Heart right ventricle (tissue), 16 donors: ENCODE measurements around the gene NME2. TPM values are rescaled to one million over a fixed set of nuclear protein-coding genes. Genes with fewer than 3 reads are reported as not detected.

Source experiments
- ATAC-seq, 8 donors: fragments of 200-7000 bp; cut with Tn5 transposase; one replicate each; pipeline ENCODE4 v1.9.1; 2020; ENCODE audit warnings: mild to moderate bottlenecking in 8 of 8, moderate library complexity in 8 of 8, moderate number of reproducible peaks in 1 of 8
- DNase-seq, 2 donors: peaks; one replicate each; pipeline ENCODE4 v3.0.0-alpha.2; 2020
- H3K27ac ChIP-seq, 10 donors: fragments of 200-600 bp; sonication (generic) in 2 of 10; one replicate each; pipeline versions ENCODE4 v1.5.0 to v1.8.0; 2020 to 2022; ENCODE audit warnings: mild to moderate bottlenecking in 3 of 10
- H3K27me3 ChIP-seq, 7 donors: fragments of 200-600 bp; one replicate each; pipeline ENCODE4 v1.8.0; 2021 to 2022; ENCODE audit warnings: mild to moderate bottlenecking in 2 of 7
- H3K36me3 ChIP-seq, 9 donors: fragments of 200-600 bp; sonication (generic) in 1 of 9; one replicate each; pipeline versions ENCODE4 v1.5.0 to v1.8.0; 2020 to 2022; ENCODE audit warnings: mild to moderate bottlenecking in 2 of 9
- H3K4me1 ChIP-seq, 9 donors: fragments of 200-600 bp; sonication (generic) in 1 of 9; one replicate each; pipeline versions ENCODE4 v1.5.0 to v1.8.0; 2020 to 2022; ENCODE audit warnings: mild to moderate bottlenecking in 4 of 9
- H3K4me3 ChIP-seq, 10 donors: fragments of 200-600 bp; sonication (generic) in 2 of 10; one replicate each; pipeline versions ENCODE4 v1.5.0 to v1.8.0; 2020 to 2022; ENCODE audit warnings: mild to moderate bottlenecking in 7 of 10, moderate library complexity in 2 of 10
- H3K9me3 ChIP-seq, 11 donors: fragments of 200-600 bp in 10 of 11; sonication (generic) in 2 of 11; one replicate each; pipeline versions ENCODE4 v1.5.0 to v1.8.0; 2013 to 2022; ENCODE audit warnings: mild to moderate bottlenecking in 2 of 11, control low read depth in 1 of 11, moderate library complexity in 1 of 11
- CTCF ChIP-seq, 9 donors: fragments of 200-600 bp; sonication (generic) in 2 of 9; IDR thresholded peaks; one replicate each; pipeline versions ENCODE4 v1.5.0 to v1.8.0; 2021 to 2022; ENCODE audit warnings: antibody characterized with exemption in 9 of 9, mild to moderate bottlenecking in 5 of 9, moderate library complexity in 1 of 9
- WGBS, 2 donors: extraction: QIAGEN DNeasy Blood & Tissue Kit; methylation state at CpG; one replicate each; pipeline ENCODE4 v1.1.7; 2013; ENCODE audit warnings: inconsistent platforms in 1 of 2; 5-methylcytosine and 5-hydroxymethylcytosine counted together
- intact Hi-C, 10 donors: fragments of 100-400 bp; cut with DNase I; formaldehyde crosslinking; loops; one replicate each; pipeline versions ENCODE4 v1.11.1 to v1.14.2; 2022
- polyA plus RNA-seq, 2 donors: library from polyadenylated mRNA; stranded (reverse); fragments of 200-250 nt; gene quantifications; one replicate each; pipeline ENCODE4 v1.2.3, GENCODE V29; 2013
- total RNA-seq, 10 donors: library from RNA; stranded (reverse); fragmentation: NEBNext Ultra II Directional in 3 of 10; extraction: Animal tissue kit (Norgen Biotek cat#: 25700) in 3 of 10; gene quantifications; one replicate each; pipeline versions ENCODE4 v1.2.1 to v1.2.4, GENCODE V29; 2021 to 2023
- donor health status: Arrhythmogenic right ventricular cardiomyopathy.
- donor health status: ischemic (EF 13 %, LVEDD 7.1; RV severe dilation, severe dysfunction).
- donor health status: healthy with polysubstance abuse.
- donor health status: DM: no; HTN: yes; CAD: no.
- donor health status: DM: no; HTN: no; CAD: no.
- donor health status: ischemic (EF 25% LVEDD 6.9; RV normal size, moderate dysfunction).
- donor health status: ischemic (EF 25% LVEDD 5.7; RV mildly dilated, moderate dysfunction).
- donor health status: healthy.
- donor health status: DM: yes; HTN: yes; CAD: no.
- donor health status: Ischemic cardiomyopathy.
- donor health status: ischemic (EF 35%, LVEDD 5.7; RV mildly dilated, moderate dysfunction).
- donor health status: nonischemic (EF 11% LVEDD 7.7; RV severe dilation, severe dysfunction).
- donor health status: DM: yes; HTN: yes; CAD: no.
- donor health status: PGD.
- donor health status: ischemic (EF 29% LVEDD 5.4; RV normal size, mild dysfunction).
- donor health status: nonischemic (EF 23%, LVEDD 6.1; RV moderate dilation, normal function).

The NME2 gene
- total and polyA plus RNA-seq, 12 donors: 117 to 965 (median 233) TPM

- no peaks in the 10 kb centered on the region for H3K9me3 ChIP-seq
- ATAC-seq: no peak
- TF ChIP-seq CTCF (IDR thresholded peaks at IDR 0.05): no peak
- no peaks in the 10 kb centered on the region for H3K27me3 ChIP-seq
- H3K27ac ChIP-seq: no peak overlapping the region
- no peak for DNase-seq
- peaks cover 0 to 20% (median 11%) of the 10 kb centered on the region in 9 donors for H3K4me1 ChIP-seq
- intact Hi-C loops: loop anchor here in 1 of 10 donors (10.0 kb wide), 1 partner anchor 121 kb away; no protein-coding TSS in a partner anchor
- 91 to 93% methylated on average over 3 of the region's 3 CpGs for WGBS, 2 donors
- no peaks in the 10 kb centered on the region for H3K36me3 ChIP-seq
- H3K4me3 ChIP-seq: no peak overlapping the region
These were observed 30.3 kb upstream of the NME2 start for GRCh38 chr17:51135956-51136355.

- intact Hi-C loops: loop anchor here in 1 of 10 donors (10.0 kb wide), 1 partner anchor 288 kb away; no protein-coding TSS in a partner anchor
- no peak for DNase-seq
- Histone ChIP-seq H3K27ac (no peak overlapping the region), H3K4me1 (no peaks in the 10 kb centered on the region), H3K36me3 (no peaks in the 10 kb centered on the region), H3K4me3 (no peak overlapping the region), H3K9me3 (no peaks in the 10 kb centered on the region), H3K27me3 (no peaks in the 10 kb centered on the region)
- ATAC-seq: no peak
- 94 to 97% methylated on average over 2 of the region's 2 CpGs for WGBS, 2 donors
- TF ChIP-seq CTCF (IDR thresholded peaks at IDR 0.05): no peak
These were observed 23.6 kb upstream of the NME2 start for GRCh38 chr17:51142597-51142996.

- TF ChIP-seq CTCF (IDR thresholded peaks at IDR 0.05): no peak
These were observed 21.8 kb upstream of the NME2 start for GRCh38 chr17:51144266-51145022.

GRCh38 chr17:51147650-51148049 is 18.6 kb upstream of the NME2 start:
- peaks cover 0 to 4% (median 0%) of the 10 kb centered on the region in 9 donors for H3K4me1 ChIP-seq
- no peak overlapping the region for H3K4me3 ChIP-seq
- no peak overlapping the region for H3K27ac ChIP-seq
- no peaks in the 10 kb centered on the region for H3K27me3 ChIP-seq
- TF ChIP-seq CTCF (IDR thresholded peaks at IDR 0.05): no peak
- no peak for ATAC-seq
- DNase-seq: no peak
- 76 to 83% methylated on average over 4 of the region's 4 CpGs for WGBS, 2 donors
- no peaks in the 10 kb centered on the region for H3K9me3 ChIP-seq
- intact Hi-C loops: loop anchor here in 1 of 10 donors (10.0 kb wide), 1 partner anchor 293 kb away; no protein-coding TSS in a partner anchor
- no peaks in the 10 kb centered on the region for H3K36me3 ChIP-seq

More at GRCh38 chr17:51144266-51145022, 21.8 kb upstream of the NME2 start:
- intact Hi-C loops: loop anchor here in 1 of 10 donors (10.0 kb wide), 1 partner anchor 290 kb away; no protein-coding TSS in a partner anchor
- 59 to 73% methylated on average over 6 of the region's 6 CpGs for WGBS, 2 donors
- H3K4me3 ChIP-seq: no peak overlapping the region
- H3K36me3 ChIP-seq: no peaks in the 10 kb centered on the region
- H3K27ac ChIP-seq: no peak overlapping the region
- DNase-seq (no peak), ATAC-seq (no peak)
- no peaks in the 10 kb centered on the region for H3K27me3 ChIP-seq
- no peaks in the 10 kb centered on the region for H3K4me1 ChIP-seq
- H3K9me3 ChIP-seq: no peaks in the 10 kb centered on the region
